Measurements from ENCODE around the gene CYB5R2.

Gene CYB5R2

DNA sequence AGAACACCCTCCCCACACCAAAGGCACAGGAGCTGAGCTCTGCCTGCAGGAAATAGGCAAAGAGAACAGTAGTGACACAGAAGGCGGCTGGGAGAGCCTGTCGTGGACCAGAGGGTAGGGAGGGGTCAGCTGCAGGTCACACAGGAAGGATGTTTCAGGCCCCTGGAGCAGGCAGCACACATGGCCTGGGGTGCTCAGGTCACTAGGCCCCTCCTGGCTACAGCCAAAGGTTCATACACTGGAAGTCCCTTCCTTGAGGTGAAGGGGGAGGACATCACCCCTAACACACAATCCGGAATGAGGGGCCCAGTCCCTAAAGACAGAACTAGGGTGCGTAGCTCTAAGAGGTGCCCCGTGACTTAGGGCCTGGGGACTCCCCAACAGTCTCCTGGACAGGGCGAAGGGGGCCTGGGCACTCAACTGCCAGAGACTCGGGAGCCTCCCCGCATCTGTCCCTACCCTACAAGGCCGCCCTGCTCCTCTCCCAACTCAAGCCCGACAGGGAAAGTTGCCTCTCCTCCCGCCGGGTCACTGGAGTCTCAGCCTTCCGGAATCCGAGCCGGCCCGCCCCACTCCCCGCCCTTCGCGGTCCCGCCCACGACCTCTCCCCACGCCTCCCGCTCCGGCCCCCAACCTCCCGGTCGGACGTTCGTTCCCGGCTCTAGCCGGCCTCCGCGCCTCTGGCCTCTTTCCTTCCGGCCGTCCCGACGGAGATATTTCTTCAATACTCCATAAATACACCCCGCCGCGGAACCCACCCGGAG is at the start of gene CYB5R2:
CYB5R2 (minus strand) TSS at position 541 of the 764 bp plus-strand sequence. CDS start 675 bp downstream, outside the sequence.
- DNase-seq: no peak

DNA sequence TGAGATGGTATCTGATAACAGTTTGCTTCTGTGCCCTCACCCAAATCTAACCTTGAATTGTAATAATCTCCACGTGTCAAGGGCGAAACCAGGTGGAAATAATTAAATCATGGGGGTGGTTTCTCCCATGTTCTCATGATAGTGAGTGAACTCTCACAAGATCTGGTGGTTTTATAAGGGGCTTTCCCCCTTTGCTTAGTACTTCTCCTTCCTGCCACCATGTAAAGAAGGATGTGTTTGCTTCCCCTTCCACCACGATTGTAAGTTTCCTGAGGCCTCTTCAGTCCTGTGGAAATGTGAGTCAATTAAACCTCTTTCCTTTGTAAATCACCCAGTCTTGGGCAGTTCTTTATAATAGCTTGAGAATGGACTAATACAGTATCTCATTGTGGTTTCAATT is 41.5 kb upstream of the CYB5R2 start:
- DNase-seq: no peak

DNA sequence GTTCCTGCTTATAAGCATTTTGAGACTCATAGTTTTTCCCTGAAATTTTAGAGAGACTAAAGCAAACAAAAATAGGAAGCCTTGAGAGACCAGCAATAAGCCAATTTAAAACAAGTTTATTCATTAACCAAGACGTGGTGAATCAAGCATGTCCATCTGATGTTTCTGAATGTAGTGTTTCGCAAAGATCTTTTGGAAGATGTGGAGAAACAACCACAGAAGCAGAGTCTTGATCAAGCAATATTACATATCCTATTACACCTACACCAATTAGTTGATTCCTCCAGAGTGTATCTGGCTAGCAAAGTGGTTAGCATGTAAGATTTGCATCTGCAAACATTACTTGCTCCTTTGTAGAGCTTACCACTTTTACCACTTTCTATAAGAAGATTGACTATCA is 33.1 kb upstream of the CYB5R2 start, which contains the start of gene OVCH2:
OVCH2 (minus strand) TSS at position 101 of the 400 bp plus-strand sequence; CDS start at position 18, 83 bp downstream.
- peak; percentile 3 for DNase-seq

DNA sequence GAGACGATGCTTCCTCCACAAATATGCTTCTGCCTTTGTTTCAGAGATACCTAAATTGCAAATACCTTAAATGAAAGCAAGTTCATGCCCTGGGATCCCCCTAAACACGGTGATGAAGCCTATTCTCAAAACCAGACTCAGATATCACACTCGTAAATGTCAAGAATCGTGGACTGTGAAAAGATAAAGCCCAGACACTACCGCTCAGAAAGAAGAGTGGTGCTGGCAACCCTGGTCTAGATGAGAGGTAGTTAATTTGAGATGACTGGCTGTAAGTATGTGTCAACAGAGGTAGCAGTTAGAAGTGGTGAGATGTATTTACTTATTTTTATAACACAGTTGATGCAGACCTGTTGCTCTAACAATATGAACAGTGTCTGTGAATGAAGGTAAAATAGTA is 30.4 kb upstream of the CYB5R2 start:
- no peak for DNase-seq

DNA sequence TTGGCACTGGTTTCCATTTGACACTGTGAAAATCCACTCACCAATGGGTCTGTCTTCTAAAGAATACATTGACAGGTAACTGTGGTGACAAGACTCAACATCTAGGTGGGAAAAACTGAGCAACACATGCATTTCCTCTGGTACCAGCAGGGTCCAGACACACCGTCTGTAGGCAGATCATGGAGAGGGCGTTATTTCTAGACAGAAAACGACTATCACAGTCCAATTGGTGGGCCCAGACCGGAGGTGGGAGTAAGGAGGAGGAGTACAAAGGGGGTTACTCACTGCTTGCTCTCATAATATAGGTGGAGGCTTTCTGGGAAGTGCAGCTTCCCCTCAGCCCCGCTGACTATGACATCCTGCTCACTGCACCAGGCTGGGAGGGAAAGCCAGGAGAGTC is 23.1 kb upstream of the CYB5R2 start:
- DNase-seq: no peak

DNA sequence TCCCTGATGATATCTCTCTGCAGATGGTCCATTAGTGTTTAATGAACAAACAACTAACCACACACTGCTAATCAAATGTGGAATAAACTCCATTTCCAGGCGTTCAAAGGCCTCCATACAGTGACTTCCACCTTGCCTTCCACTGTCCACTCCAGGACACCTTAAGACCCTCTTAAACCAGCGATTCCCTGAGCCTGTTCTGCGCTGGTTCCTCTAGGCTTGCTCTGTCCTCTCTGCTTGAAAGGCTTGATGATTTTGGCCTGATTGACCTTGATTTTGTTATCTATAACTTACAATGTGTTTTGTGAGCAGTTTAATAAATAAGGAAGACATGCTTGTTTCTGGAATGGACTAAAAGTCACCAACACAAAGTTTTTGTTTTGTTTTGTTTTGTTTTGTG is 20.9 kb upstream of the CYB5R2 start:
- DNase-seq: no peak

DNA sequence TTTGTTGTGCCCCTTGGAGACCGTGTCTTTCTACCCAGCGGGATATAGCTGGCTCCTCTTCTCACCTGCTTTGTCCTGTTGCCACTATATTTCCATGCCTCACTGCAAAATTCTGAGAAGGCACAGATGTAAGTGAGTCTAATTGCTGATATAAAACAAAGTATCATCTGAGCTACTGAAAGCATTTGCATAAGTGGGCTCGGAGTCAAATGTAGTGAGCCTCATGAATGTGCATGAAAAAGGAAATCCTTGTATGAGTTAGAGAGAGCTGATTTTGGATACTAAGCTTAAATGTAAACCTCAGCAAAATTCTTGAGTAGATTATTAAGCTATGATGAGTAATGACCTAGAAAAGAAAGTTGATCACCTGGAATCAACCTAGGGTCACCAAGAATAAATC is 19.1 kb upstream of the CYB5R2 start:
- peak; percentile 22 for DNase-seq

DNA sequence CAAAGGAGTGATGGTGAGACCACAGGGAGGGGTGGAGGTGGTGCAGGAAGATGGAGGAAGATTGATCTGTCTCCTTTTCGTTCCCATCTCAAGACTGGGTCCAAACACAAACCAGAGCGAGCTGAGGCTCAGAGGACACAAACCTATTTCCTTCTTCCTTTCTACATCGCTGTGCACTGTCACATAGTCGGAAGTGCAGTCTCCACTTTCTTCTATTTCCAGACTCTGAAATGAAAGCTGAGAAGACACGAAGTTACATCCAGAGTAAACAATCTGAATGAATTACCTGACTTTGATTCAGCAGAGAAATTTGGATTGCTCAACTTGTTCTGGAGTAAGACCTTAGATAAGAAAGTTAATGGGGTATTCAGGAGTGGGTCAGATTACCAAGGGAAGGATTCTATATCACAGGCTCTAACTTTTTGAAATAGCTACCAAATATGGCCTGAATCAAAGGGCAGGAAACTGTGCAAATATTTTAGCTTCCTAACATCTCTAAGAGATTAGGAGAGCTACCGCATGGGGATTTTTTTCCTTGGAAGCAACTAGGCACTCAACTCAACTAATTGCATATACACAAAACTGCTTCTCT is 18.6 kb upstream of the CYB5R2 start:
- no peak for DNase-seq

DNA sequence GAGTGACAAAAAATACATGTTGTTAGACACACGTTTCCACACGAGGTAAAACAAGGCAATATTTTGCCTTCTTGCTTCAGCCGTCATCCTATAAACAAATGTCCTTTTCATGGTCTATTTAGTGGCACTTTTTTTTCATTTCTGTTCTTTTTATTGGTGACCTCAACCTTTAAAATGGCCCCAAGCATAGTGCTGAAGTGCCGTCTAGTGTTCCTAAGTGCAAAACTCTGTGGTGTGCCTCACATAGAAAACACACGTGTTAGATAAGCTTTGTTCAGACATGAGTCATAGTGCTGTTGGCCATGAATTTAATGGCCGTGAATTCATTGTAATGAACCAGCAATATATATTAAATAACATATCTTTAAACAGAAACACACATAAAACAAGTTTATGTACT is 17.3 kb upstream of the CYB5R2 start:
- DNase-seq: no peak

DNA sequence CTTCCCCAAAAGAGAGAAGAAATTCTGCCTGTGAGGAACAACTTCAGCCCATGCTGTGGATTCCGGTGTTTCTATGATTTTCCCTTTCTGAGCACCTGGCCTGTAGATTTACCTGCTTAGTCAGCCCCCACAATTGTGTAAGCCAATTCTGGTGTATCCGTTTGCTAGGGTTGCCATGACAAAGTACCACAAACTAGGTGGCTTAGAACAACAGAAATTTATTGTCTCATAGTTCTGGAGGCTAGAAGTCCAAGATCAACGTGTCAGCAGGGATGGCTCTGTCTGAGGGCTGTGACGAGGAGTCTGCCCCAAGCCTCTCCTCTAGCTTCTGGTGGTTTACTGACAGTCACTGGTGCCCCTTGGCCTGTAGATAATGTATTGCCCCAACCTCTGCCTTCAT is 15.9 kb upstream of the CYB5R2 start:
- DNase-seq: no peak

DNA sequence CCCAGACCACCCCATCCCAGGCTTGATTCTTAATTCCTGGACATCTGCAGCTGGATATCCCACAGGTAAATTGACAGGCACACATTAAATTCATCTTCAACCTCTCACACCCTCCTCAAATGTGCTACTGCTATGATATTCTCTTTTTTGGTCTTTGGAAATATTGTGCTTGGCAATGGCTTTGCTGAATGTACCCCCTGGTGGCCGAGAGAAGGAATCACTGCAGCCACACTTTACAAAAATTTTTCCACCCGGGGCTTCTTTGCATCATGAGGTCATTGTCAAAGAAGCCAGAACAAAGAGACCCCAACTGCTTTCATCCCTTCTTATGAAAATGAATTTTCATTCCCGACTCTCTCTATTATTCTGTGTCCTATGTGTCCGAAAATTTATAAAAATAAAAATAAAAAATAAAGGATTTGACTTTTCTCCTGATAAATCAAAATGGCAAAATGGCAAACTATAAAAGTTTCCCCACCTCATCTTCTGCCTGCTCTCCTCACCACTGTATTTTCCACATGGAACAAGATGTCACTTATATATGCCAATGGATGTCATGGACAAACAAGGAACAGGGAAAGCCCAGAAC is 15.0 kb upstream of the CYB5R2 start:
- DNase-seq: peak; percentile 16

DNA sequence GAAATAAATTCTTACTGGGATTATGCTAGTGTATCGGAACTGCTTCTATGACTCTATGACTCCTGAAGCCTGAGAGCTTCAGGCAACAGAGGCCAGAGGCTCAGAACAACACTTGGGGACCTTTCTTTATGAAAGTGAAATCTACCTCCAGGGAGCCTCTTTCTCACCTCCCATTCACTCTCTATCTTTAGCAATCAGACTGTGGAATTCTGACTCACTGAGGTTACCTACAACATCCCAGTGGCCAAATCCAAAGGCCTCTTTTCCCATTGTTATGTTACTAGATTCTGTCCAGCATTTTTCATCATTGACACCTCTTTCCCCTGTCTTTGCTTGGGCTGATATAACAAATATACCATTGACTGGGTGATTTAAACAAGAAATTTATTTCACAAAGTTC is 14.1 kb upstream of the CYB5R2 start:
- DNase-seq: no peak

DNA sequence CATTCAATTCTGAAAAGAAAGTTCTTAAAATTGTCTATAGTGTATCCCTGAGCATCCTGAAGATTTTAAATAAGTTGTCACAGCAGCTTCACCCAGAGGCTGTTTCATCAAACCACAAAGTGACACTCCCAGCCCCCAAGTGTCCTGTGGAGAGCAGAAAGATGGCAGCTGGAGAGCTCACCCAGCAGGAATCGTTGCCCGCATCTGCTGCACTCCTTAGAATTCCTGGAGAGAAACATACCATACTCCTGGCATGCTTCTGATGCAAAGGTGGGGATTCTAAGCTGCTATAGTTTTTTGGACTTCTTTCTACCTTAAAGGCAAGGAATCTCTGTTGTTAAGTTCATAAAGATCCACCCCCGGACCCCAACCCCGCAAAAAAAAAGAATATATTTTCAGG is 13.5 kb upstream of the CYB5R2 start:
- DNase-seq: no peak

DNA sequence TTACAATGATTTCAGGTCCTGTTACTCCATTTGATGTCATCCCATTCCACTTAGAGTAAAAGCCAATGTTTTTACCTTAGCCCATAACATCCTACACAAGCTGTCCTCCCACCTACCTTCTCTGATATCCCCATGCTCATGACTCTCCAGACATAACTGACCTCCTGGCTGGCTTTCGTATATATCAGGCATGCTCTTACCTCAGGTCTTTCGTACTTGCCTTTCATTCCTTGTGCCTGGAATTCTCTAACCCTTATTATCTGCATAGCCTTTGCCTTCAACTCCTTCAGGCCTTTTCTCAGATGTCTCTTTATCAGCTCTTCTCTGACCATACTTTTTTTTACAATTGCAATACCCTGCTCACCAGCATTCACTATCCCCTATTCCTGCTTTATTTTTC is 10.3 kb upstream of the CYB5R2 start:
- DNase-seq: no peak

DNA sequence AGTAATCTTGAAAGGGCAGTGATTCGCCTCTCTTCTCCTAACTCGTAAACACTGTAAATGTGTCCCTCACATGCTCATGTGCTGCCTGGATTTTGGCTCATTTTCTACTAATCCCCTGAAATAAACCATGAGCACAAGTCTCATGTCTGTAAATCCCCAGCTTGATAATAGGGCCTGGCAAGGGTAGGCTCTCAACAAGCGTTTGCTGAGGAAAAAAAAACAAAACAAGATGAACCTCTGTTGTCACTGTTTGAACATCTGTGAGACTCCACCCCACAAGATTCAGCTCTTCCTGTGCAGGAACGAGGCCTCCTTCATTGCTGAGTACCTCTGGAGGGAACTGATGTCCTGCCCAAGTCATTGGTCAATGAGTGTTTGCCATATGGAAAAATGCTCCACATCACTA is 4.5 kb upstream of the CYB5R2 start:
- DNase-seq: no peak

DNA sequence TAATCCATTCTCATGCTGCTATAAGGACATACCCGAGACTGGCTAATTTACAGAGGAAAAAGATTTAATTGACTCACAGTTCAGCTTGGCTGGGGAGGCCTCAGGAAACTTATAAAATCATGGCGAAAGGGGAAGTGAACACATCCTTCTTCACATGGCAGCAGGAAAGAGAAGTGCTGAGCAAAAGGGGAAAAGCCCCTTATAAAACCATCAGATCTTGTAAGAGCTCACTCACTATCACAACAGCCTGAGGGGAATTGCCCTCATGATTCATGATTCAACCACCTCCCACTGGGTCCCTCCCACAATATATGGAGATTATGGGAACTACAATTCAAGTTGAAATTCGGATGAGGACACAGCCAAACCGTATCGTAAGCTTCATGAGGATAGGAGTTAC is 3.8 kb upstream of the CYB5R2 start:
- DNase-seq: no peak

DNA sequence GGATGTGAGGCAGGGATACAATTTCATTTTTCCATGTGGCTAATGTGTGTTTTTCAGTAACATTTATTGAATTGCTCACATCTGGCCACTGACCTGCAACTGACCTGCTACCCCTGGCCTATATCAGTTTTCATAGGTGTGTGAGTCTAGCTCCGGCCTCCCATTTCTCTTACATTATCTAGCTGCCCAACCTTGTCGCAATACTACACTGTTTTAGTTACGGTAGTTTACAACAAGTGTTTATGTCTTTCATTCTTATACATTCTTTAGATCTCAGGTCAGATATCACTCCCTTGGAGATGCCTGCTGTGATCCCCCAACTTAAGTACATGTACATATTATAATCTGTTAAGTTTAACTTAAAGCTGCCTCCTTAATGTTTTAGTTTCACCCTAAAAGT is 2.3 kb upstream of the CYB5R2 start:
- DNase-seq: no peak

DNA sequence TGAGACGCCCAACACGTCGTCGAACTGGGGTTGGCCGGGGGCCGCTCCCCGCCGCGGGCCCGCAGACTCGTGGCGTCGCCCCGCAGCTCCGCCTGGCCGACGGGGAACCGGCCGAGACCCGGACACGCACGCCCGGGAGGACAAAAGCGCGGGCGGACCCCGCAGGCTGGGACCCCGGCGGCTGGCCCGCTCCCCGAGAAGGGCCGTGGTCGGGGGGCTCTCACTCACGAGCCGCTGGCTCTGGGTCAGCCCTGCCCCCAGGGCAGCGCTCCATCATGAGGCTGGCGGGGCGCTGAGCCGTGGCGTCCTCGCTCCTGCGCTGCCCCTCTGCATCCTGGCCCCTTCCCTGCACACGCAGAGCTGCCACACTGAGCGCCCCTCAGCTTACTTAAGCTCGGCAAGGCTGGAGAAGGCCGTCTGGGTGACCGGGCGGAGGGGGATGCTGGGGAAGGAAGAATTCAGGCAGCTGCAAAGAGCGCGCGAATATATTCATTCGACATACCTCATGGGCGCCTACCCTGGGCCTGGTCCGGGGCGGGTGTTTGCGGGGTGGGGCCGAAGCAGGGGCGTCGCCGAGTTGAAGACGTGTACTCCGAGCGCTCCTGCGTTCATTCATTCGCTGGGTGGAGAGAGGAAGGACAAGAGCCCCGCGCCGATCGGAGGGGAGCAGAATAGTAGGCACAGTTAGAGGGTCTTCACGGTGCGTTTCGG is 579 bp upstream of the CYB5R2 start:
- DNase-seq: no peak

DNA sequence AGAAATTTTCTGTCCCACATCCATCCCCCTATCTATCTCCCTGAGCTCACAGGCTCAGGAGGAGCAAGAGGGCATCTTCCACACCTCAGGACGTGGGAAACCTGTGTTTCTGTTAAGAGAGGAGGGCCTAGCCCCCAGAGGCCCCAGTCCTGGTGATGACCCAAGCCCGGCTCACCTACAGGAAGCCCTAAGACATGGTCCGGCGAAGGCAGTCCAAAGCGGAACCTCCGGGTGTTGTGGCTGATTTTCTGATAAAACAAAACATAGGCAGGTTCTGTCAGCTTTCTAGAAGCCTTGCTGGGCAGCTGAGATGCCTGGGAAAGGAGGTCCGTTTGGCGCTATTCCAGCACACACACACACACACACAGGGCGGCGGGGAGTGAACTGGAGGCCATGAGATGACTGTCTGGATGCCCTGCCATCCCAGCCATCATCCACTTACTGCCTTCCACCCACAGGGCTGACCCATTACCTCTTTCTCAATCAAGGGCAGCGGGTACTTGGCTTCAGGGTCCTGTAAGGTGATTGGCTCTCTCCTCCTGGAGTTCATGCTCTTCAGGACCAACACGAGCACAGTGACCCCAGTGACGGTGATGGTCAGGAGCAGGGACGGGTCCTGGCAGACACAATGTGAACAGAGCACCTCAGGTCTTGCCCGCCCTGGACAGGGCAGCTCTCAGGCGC is 882 bp downstream of the CYB5R2 start:
- no peak for DNase-seq

DNA sequence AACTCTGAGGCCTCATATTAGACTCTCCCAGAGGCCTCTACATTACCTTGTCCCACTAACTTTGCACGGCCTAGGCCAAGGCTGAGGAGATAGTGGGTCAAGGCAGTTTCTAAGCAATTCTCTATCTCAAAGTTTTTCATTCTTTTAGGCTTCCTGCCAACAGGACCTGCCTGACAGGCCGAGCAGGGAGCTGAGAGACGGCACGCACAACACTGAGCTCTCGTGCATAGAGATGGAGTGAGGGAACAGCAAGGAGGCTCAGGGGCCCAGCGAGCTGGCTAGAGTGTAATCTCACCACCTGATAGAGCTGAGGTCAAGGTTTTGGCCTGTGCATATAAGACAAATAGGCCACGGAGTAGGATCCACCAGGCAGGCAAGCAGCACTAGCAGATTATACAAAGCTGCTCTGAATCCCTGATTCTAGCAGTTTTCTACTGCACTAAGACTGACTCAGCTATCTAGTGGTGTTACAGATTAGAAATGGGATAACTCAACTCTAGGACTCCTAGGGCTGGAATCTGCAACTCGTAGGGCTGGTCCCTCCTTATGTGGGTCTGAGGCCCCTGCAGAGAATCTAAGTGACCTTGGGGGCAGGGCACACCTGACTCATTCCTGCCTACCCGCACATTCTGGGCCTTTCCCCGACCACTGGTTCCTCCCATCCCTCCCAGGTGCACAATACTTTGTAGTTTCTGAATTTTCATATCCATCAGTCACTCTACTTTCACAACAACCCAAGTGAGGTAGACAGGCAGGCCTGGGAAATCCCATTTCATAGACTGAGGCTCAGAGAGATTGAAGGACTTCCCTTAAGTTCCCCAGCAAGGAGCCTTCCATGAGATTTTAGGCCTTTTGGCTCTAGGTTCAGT is 1.7 kb downstream of the CYB5R2 start:
- DNase-seq: no peak

DNA sequence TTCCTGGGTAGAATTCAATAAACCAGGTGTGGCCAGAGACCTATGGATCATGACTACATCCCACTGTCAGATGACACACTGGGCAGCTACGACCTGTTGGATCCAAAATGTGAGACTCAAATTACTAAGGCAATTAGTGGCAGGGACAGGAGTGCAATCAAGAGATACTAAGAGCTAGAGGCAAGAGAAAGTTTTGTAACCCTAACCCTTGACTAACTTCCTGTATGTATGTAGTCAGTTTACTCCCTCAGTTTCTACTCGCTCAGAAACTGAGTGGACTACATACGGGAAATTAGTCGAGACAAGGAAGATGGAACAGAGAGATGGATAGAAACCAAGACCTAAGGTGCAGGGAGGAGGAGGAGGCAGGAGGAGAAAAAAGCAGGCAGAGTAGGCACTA is 2.7 kb downstream of the CYB5R2 start:
- no peak for DNase-seq

DNA sequence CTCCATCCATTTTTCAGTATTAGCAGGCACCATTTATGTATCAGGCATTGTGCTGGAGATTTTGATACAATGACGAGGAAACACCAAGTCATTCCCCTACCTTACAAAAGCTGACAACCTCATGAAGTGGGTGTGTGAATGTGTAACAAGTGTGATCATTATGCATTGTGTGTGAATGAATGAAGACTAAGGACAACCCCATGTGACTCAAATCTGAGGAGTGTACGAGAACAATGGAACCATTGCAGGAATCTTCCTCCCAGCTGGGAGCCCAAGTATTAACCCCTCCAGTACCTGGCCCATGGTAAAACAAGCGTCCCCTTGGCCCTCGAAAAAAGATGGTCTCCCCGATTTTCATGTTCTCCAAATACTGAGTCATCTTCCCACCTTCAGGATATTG is 4.4 kb downstream of the CYB5R2 start:
- DNase-seq: no peak

All from NCI-H526 treated with DMSO at 0.1 percent for 48 hours (cell line).